Sigmoid colon (tissue), 4 donors: ENCODE results near the gene PRMT3.

Experiments
- CTCF ChIP-seq, 4 experiments: fragments of 450-650 bp in 3 of 4; fragments of 200-600 bp in 1 of 4; IDR thresholded peaks; one replicate each; pipeline ENCODE4 v1.5.1; 2016 to 2019; ENCODE audit warnings: antibody characterized with exemption in 4 of 4, mild to moderate bottlenecking in 3 of 4, moderate library complexity in 2 of 4
- EP300 ChIP-seq, 4 donors: sonication (generic); formaldehyde crosslinking; IDR thresholded peaks; one replicate each; pipeline ENCODE4 v1.6.1; 2017; ENCODE audit warnings: antibody characterized with exemption in 4 of 4
- POLR2AphosphoS5 ChIP-seq, 4 donors: sonication (generic); formaldehyde crosslinking; IDR thresholded peaks; one replicate each; pipeline ENCODE4 v1.6.1; 2017; ENCODE audit warnings: antibody characterized with exemption in 4 of 4

- TF ChIP-seq POLR2AphosphoS5 (IDR thresholded peaks at IDR 0.05) (no peak), CTCF (IDR thresholded peaks at IDR 0.05) (no peak), EP300 (IDR thresholded peaks at IDR 0.05) (no peak)
These were observed 36.4 kb upstream of the PRMT3 start for GRCh38 chr11:20351136-20351535.
